ENCODE measurements around the gene LTV1.

LTV1 gene

DNA sequence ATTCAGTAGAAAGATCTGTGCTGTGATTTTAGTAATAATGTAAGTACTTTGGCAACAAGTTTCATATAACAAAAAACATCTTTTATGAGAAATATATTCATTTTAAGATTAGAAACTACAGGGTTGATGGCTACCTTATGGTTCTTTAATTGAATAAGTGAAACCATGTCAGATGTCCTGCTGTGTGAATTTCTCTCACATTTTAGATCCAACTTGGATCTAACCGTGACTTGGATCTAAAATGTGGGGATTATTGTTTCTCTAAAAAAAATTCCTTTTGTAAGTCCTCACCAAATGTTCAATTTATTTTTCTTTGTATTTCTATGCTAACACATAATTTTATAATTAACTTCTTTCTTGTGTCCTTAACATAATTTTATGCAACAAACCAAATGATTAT, 51.5 kb downstream of the LTV1 start:
- DNase-seq (ENCODE audit: low read depth in 2 of 2), result no peak

- no peak for DNase-seq (ENCODE audit: low read depth in 2 of 2)
These were observed 53.2 kb downstream of the LTV1 start for GRCh38 chr6:143896126-143896860.

- DNase-seq (ENCODE audit: low read depth in 2 of 2), result no peak
These were observed 57.2 kb downstream of the LTV1 start for GRCh38 chr6:143900358-143900757.

GRCh38 chr6:143901885-143902750, 59.0 kb downstream of the LTV1 start:
- DNase-seq (ENCODE audit: low read depth in 2 of 2), result no peak

GRCh38 chr6:143902827-143903226, 59.7 kb downstream of the LTV1 start:
- DNase-seq (ENCODE audit: low read depth in 2 of 2), result no peak

DNA sequence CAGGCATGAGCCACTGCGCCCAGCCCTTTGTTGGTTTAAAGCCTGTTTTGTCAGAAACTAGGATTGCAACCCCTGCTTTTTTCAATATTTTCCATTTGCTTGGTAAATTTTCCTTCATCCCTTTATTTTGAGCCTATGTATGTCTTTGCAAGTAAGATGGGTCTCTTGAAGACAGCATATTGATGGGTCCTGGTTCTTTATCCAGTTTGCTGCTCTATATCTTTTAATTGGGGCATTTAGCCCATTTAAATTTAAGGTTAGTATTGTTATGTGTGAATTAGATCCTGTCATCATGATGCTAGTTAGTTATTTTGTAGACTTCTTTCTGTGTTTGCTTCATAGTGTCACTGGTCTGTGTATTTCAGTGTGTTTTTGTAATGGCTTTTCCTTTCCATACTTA, 67.9 kb downstream of the LTV1 start:
- no peak for DNase-seq (ENCODE audit: low read depth in 2 of 2)

GRCh38 chr6:143912671-143913070, 69.5 kb downstream of the LTV1 start:
- no peak for DNase-seq (ENCODE audit: low read depth in 2 of 2)

All from stimulated activated CD8-positive, alpha-beta memory T cell treated with anti-CD3 and anti-CD28 coated beads, Interleukin-2, amount 100 ng/mL, for 1 hour (primary cell).